CD8-positive, alpha-beta memory T cell (primary cell): Measurements from ENCODE around the gene SCAND1. TPM values are rescaled to one million over a fixed set of nuclear protein-coding genes. Genes with fewer than 3 reads are reported as not detected.
A peak's percentile ranks its signal among the peaks of the same experiment; 100 is the strongest.
"Not testable (repeated sequence)": the region's sequence is repeated elsewhere in the genome, so short reads cannot be mapped to it uniquely, and the experiment has no call there.

Source experiments
- CTCF ChIA-PET: fragments of 350-600 bp; sonication (Branson Sonifier 250); formaldehyde crosslinking; loops from one replicate; lab custom pipeline; 2021; ENCODE audit warnings: antibody characterized with exemption; lab: Charles Lee
- POLR2A ChIA-PET: fragments of 350-600 bp; sonication (Branson Sonifier 250); formaldehyde crosslinking; loops from one replicate; lab custom pipeline; 2021; ENCODE audit warnings: antibody characterized with exemption; lab: Charles Lee
- DNase-seq, 5 donors: peaks; one replicate each; pipeline versions ENCODE4 v3.0.0 to v3.0.0-alpha.2; 2020 to 2022; ENCODE audit warnings: mixed read lengths in 1 of 5
- H3K27ac ChIP-seq: one replicate; pipeline ENCODE4 v1.7.0; 2013; ENCODE audit warnings: low read depth, mild to moderate bottlenecking, low read length, moderate library complexity
- H3K27me3 ChIP-seq: 2 replicates; pipeline ENCODE4 v1.7.0; 2013; ENCODE audit warnings: low read length, mild to moderate bottlenecking; ENCODE audit not compliant: insufficient read depth, poor library complexity, severe bottlenecking
- H3K36me3 ChIP-seq: 2 replicates; pipeline ENCODE4 v1.7.0; 2013; ENCODE audit warnings: mild to moderate bottlenecking, low read length, moderate library complexity; ENCODE audit not compliant: insufficient read depth
- H3K4me1 ChIP-seq: 2 replicates; pipeline ENCODE4 v1.7.0; 2013; ENCODE audit warnings: mild to moderate bottlenecking, low read length, moderate library complexity; ENCODE audit not compliant: insufficient read depth
- H3K4me3 ChIP-seq: 2 replicates; pipeline ENCODE4 v1.7.0; 2013; ENCODE audit warnings: mild to moderate bottlenecking, low read length
- H3K9me3 ChIP-seq: 2 replicates; pipeline ENCODE4 v1.7.0; 2013; ENCODE audit warnings: mild to moderate bottlenecking, low read length
- H3K27ac Mint-ChIP-seq, 8 donors: one replicate each; pipeline ENCODE4 v1.8.0; 2020 to 2021; ENCODE audit warnings: mixed read lengths in 8 of 8, mild to moderate bottlenecking in 6 of 8, inconsistent platforms in 3 of 8, moderate library complexity in 3 of 8
- H3K27me3 Mint-ChIP-seq, 2 donors: one replicate each; pipeline ENCODE4 v1.8.0; 2020 to 2021; ENCODE audit warnings: mixed read lengths in 2 of 2, mild to moderate bottlenecking in 1 of 2, moderate library complexity in 1 of 2
- H3K36me3 Mint-ChIP-seq, 3 donors: one replicate each; pipeline ENCODE4 v1.8.0; 2020 to 2021; ENCODE audit warnings: mixed read lengths in 3 of 3, inconsistent platforms in 1 of 3, mild to moderate bottlenecking in 1 of 3
- H3K4me1 Mint-ChIP-seq, 3 donors: one replicate each; pipeline ENCODE4 v1.8.0; 2020 to 2021; ENCODE audit warnings: mixed read lengths in 3 of 3, inconsistent platforms in 1 of 3, mild to moderate bottlenecking in 1 of 3
- H3K4me3 Mint-ChIP-seq, 7 donors: one replicate each; pipeline ENCODE4 v1.8.0; 2020 to 2021; ENCODE audit warnings: mixed read lengths in 7 of 7, mild to moderate bottlenecking in 6 of 7, moderate library complexity in 4 of 7, inconsistent platforms in 2 of 7
- H3K9me3 Mint-ChIP-seq, 5 donors: one replicate each; pipeline ENCODE4 v1.8.0; 2020 to 2022; ENCODE audit warnings: mixed read lengths in 5 of 5, mild to moderate bottlenecking in 3 of 5, moderate library complexity in 2 of 5, inconsistent platforms in 1 of 5
- polyA plus RNA-seq: library from polyadenylated mRNA; unstranded; fragments of 300-500 nt; fragmentation: Illumina TruSeq; gene quantifications from one replicate; pipeline ENCODE4 v1.2.3, GENCODE V29; 2021
- total RNA-seq, 2 experiments: library from RNA; stranded (reverse); gene quantifications; one replicate each; pipeline ENCODE4 v1.2.3, GENCODE V29; 2021

SCAND1 gene
- total and polyA plus RNA-seq, 3 experiments from 2014 or later: 50.8 to 177 (median 55.8) TPM

DNA sequence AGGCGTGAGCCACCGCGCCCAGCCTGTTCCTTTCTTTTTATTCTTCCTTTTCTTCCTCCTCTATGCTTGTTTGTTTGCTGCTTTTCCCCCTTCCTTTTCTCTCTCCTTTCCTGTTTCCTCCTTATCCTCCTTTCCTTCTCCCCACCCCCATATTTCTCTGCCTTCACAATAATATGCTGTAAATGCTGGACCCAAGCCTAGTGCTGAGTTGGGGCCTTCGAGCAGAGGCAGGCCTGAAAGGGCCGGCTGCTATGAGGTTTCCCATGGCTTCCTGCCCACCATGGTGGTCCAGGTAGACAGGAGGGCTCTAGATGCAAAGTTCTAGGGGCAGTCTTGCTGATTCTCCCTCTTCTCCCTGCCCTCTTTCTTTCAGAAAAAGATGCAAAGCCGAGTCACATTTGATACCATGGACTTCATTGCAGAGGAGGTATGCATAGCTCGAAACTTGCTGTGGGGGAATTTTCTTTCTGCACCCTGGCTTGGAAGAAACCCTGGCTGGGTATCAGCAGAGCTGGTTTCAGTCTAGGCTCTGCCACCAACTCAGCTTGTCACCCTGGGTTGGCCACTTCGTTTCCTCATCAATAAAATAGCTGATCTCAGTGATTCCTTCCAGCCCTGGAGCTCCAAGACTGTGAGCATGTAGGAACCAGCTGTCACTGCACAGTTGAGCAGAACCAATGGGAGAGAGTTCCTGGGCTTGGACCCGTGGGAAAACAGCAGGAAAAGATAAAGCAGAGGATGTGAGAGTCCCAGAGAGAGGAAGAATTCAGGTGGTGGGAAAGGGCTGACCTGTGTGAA is 21.5 kb upstream of the SCAND1 start:
- ChIA-PET POLR2A (no interaction called here), CTCF (interaction anchor here (0.6 to 1.4 kb wide), 2 partner anchors 13 to 21 kb away, joined by 3 to 4 read pairs; partner anchors contain the start of gene SCAND1)
- H3K36me3 ChIP-seq: no peaks in the 10 kb centered on the region
- H3K9me3 ChIP-seq: no peaks in the 10 kb centered on the region
- no peak overlapping the region for H3K4me3 ChIP-seq
- no peaks in the 10 kb centered on the region for H3K4me1 ChIP-seq
- no peak for DNase-seq
- Mint-ChIP-seq H3K36me3 (no peaks in the 10 kb centered on the region), H3K27me3 (peaks cover 3 to 12% of the 10 kb centered on the region in 2 donors), H3K4me1 (no peaks in the 10 kb centered on the region), H3K4me3 (no peak overlapping the region), H3K27ac (peak overlapping the region in 1 of 8 donors; percentile 38), H3K9me3 (no peaks in the 10 kb centered on the region)
- H3K27ac ChIP-seq: no peak overlapping the region
- no peaks in the 10 kb centered on the region for H3K27me3 ChIP-seq

DNA sequence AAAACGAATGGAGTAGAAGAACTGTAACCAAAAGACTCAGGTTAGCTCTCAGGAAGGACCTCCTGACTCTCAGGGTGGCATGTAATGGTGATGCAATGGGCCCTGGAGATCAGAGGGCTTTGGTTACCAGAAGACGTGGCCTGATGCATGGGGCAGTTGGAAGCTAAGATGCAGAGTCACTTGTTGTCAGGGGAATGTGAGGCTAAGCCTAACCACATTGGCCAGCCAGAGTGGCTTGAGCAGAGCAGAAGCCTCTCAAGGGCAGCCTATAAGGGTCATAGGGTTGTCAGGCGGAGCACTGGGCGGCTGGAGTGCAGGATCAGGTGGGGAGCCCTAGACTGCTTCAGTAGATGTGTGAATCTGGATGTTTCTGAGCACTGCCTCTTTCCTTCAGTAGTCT is 20.0 kb upstream of the SCAND1 start:
- Histone ChIP-seq H3K27ac (no peak overlapping the region), H3K27me3 (no peaks in the 10 kb centered on the region), H3K36me3 (no peaks in the 10 kb centered on the region), H3K9me3 (no peaks in the 10 kb centered on the region), H3K4me3 (no peak overlapping the region), H3K4me1 (no peaks in the 10 kb centered on the region)
- H3K36me3 Mint-ChIP-seq: no peaks in the 10 kb centered on the region
- no peaks in the 10 kb centered on the region for H3K4me1 Mint-ChIP-seq
- ChIA-PET POLR2A (no interaction called here), CTCF (interaction anchor here (1.3 kb wide), 1 partner anchor 18 kb away, joined by 4 read pairs; no protein-coding TSS in a partner anchor)
- H3K4me3 Mint-ChIP-seq: no peak overlapping the region
- no peak for DNase-seq
- no peak overlapping the region for H3K27ac Mint-ChIP-seq
- no peaks in the 10 kb centered on the region for H3K9me3 Mint-ChIP-seq
- H3K27me3 Mint-ChIP-seq: peaks cover 3% of the 10 kb centered on the region in 2 donors

DNA sequence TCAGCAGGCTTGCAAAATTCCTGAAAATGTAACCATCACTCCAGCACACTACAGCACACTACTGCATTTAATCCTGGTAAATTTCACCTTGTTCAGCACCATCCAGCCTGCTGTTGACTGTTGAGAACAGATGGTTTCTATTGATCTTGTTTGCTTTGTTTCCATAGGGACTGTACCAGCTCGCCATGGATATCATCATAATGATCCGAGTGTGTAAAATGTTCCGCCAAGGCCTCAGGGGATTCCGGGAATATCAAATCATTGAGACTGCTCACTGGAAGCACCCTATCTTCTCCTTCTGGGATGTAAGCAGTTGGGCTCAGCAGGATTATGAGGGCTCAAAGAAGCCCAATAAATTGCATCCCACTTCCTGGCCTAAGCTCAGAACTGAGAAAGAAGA is 18.2 kb upstream of the SCAND1 start:
- Histone ChIP-seq H3K4me1 (no peaks in the 10 kb centered on the region), H3K4me3 (no peak overlapping the region), H3K27ac (no peak overlapping the region), H3K27me3 (no peaks in the 10 kb centered on the region), H3K36me3 (no peaks in the 10 kb centered on the region), H3K9me3 (no peaks in the 10 kb centered on the region)
- DNase-seq: no peak
- H3K36me3 Mint-ChIP-seq: no peaks in the 10 kb centered on the region
- H3K9me3 Mint-ChIP-seq: no peaks in the 10 kb centered on the region
- H3K27ac Mint-ChIP-seq: peak overlapping the region in 1 of 8 donors; percentile 8
- peaks cover 3% of the 10 kb centered on the region in 2 donors for H3K27me3 Mint-ChIP-seq
- ChIA-PET POLR2A (no interaction called here), CTCF (interaction anchor here (1.6 kb wide), 1 partner anchor 12 kb away, joined by 3 read pairs; no protein-coding TSS in a partner anchor)
- no peak overlapping the region for H3K4me3 Mint-ChIP-seq
- H3K4me1 Mint-ChIP-seq: no peaks in the 10 kb centered on the region

DNA sequence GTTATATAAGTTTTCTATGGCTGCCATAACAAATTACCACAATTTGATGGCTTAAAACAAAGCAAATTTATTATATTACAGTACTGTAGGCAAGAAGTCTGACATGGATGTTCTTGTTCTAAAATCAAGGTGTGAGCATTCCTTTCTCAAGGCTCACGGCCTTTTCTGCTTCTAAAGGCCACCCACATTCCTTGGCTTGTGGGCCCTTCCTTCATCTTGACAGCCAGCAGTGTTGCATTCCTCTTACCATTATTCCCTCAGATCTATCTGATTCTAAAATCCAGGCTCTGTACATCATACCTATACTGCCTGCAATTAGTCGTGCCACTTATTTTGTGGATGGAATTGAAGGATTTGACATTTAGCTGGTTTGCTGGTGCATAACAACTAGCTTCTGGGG is 17.7 kb upstream of the SCAND1 start:
- Mint-ChIP-seq H3K9me3 (no peaks in the 10 kb centered on the region), H3K27ac (no peak overlapping the region), H3K4me1 (no peaks in the 10 kb centered on the region), H3K27me3 (peaks cover 1 to 3% of the 10 kb centered on the region in 2 donors), H3K36me3 (no peaks in the 10 kb centered on the region), H3K4me3 (no peak overlapping the region)
- no peaks in the 10 kb centered on the region for H3K27me3 ChIP-seq
- H3K4me3 ChIP-seq: no peak overlapping the region
- H3K9me3 ChIP-seq: no peaks in the 10 kb centered on the region
- DNase-seq: no peak
- H3K4me1 ChIP-seq: no peaks in the 10 kb centered on the region
- H3K36me3 ChIP-seq: no peaks in the 10 kb centered on the region
- CTCF ChIA-PET: interaction anchor here (1.6 kb wide), 1 partner anchor 12 kb away, joined by 3 read pairs; no protein-coding TSS in a partner anchor
- no peak overlapping the region for H3K27ac ChIP-seq
- POLR2A ChIA-PET: no interaction called here

DNA sequence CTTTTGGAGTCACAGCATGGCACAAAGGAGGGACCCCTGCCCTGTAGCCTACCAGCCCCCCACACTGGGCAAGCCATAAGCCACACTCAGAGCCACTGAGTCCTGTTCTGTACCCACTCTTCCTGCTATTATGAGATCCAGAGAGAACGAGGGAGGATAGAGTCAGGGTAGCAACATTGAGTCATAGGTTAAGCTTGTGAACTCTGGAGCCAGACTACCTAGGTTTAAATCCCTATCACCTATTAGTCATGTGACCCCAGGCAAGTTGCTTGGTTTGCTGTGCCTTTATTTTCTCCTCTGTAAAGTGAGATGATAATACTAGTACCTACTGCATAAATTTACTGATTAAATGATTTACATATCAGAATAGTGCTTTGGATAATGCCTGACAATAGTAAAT is 14.6 kb upstream of the SCAND1 start:
- Mint-ChIP-seq H3K9me3 (no peaks in the 10 kb centered on the region), H3K4me3 (no peak overlapping the region), H3K27me3 (no peaks in the 10 kb centered on the region), H3K4me1 (no peaks in the 10 kb centered on the region), H3K36me3 (no peaks in the 10 kb centered on the region), H3K27ac (no peak overlapping the region)
- Histone ChIP-seq H3K4me1 (no peaks in the 10 kb centered on the region), H3K27me3 (no peaks in the 10 kb centered on the region), H3K9me3 (no peaks in the 10 kb centered on the region), H3K4me3 (no peak overlapping the region), H3K36me3 (no peaks in the 10 kb centered on the region), H3K27ac (no peak overlapping the region)
- no peak for DNase-seq
- POLR2A ChIA-PET: no interaction called here
- CTCF ChIA-PET: interaction anchor here (1.1 kb wide), 1 partner anchor 15 kb away, joined by 3 read pairs; the partner anchor contains the start of gene SCAND1

DNA sequence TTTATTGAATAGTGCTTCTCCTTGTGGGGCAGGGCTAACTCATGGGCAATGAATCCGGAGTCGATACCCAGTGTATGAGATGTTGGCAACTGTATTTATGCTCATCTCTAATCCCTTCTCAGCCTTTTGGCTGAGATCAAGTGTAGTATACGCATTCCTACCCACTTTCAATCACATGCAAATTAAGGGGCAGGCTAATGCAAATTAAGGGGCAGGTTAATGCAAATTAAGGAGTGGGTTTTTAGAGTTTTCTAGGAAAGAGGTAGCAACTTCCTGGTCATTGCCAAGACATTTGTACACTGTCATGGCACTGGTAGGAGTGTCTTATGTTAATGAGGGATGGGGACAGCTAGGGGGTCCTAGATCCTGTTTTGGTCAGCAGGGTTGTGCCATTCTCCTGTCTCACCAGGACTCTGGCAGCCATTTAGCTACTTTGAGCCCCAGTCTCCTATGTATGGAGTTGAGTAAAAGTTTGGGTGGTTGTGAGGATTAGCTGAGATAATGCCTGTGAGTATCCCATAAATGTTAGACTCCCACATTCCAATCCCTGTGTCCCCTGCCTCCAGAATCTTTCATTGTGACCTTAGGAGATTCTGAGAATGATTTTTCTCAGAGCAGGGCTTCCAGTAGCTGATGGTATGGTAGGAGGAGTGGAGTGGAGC is 13.8 kb upstream of the SCAND1 start, which contains the start of gene CNBD2:
TSS of gene CNBD2 (plus strand) at position 612 of the 662 bp plus-strand sequence. CDS start 173 bp downstream, outside the sequence.
- Mint-ChIP-seq H3K9me3 (no peaks in the 10 kb centered on the region), H3K4me1 (no peaks in the 10 kb centered on the region), H3K27ac (peak within 1 kb of the TSS in 1 of 8 donors; percentile 47), H3K36me3 (no peaks in the 10 kb centered on the region), H3K27me3 (no peaks in the 10 kb centered on the region), H3K4me3 (no peak within 1 kb of the TSS)
- Histone ChIP-seq H3K9me3 (no peaks in the 10 kb centered on the region), H3K27ac (no peak within 1 kb of the TSS), H3K4me3 (no peak within 1 kb of the TSS), H3K4me1 (no peaks in the 10 kb centered on the region), H3K36me3 (no peaks in the 10 kb centered on the region), H3K27me3 (no peaks in the 10 kb centered on the region)
- ChIA-PET CTCF (interaction anchor here (1.1 kb wide), 1 partner anchor 14 kb away, joined by 3 read pairs; the partner anchor contains the start of gene SCAND1), POLR2A (no interaction called here)
- DNase-seq: no peak

DNA sequence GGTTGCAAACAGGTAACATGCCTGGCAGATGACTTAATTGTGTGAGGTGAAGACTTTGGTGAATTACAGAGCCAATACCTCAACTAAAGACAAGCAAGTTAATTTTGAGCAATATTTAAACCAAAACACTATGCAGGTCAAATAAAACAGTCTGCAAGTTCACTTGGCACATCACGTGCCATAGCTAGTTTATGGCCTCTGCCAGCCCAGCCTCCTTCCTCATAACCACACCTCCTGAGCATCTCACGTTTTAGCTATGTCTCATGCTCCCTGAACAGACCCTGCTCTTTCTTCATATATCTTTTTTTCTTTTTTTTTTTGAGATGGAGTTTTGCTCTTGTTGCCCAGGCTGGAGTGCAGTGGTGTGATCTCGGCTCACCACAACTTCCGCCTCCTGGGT is 9.6 kb upstream of the SCAND1 start:
- POLR2A ChIA-PET: no interaction called here
- Histone ChIP-seq H3K27me3 (no peaks in the 10 kb centered on the region), H3K36me3 (no peaks in the 10 kb centered on the region), H3K9me3 (no peaks in the 10 kb centered on the region), H3K4me3 (no peak overlapping the region), H3K27ac (no peak overlapping the region), H3K4me1 (no peaks in the 10 kb centered on the region)
- H3K9me3 Mint-ChIP-seq: no peaks in the 10 kb centered on the region
- H3K27me3 Mint-ChIP-seq: no peaks in the 10 kb centered on the region
- CTCF ChIA-PET: interaction anchor here (3.1 kb wide), 1 partner anchor 9 kb away, joined by 13 read pairs; the partner anchor contains the start of gene SCAND1
- no peak overlapping the region for H3K4me3 Mint-ChIP-seq
- DNase-seq: no peak
- H3K36me3 Mint-ChIP-seq: no peaks in the 10 kb centered on the region
- H3K4me1 Mint-ChIP-seq: no peaks in the 10 kb centered on the region
- H3K27ac Mint-ChIP-seq: no peak overlapping the region

DNA sequence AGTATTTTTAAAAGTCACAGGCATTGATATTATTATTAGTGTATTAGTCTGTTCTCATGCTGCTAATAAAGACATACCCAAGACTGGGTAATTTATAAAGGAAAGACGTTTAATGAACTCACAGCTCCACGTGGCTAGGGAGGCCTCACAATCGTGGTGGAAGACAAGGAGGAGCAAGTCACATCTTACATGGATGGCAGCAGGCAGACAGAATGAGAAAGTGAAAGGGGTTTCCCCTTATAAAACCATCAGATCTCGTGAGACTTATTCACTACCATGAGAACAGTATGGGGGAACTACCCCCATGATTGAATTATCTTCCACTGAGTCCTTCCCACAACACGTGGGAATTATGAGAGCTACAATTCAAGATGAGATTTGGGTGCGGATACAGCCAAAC is 5.0 kb upstream of the SCAND1 start:
- DNase-seq, POLR2A ChIA-PET, H3K27ac ChIP-seq, H3K36me3 Mint-ChIP-seq, H3K4me3 ChIP-seq, H3K27ac Mint-ChIP-seq, H3K9me3 ChIP-seq, H3K9me3 Mint-ChIP-seq, H3K27me3 Mint-ChIP-seq, H3K36me3 ChIP-seq, H3K4me3 Mint-ChIP-seq, H3K27me3 ChIP-seq, H3K4me1 ChIP-seq: not testable (repeated sequence)
- peaks cover 8 to 18% (median 10%) of the 10 kb centered on the region in 3 donors for H3K4me1 Mint-ChIP-seq
- CTCF ChIA-PET: interaction anchor here (1.4 kb wide), 1 partner anchor 13 kb away, joined by 3 read pairs; no protein-coding TSS in a partner anchor
